GM12864 (cell line): Measurements from ENCODE around the gene PHF21A.

Experiments used
- DNase-seq: peaks from one replicate; pipeline ENCODE4 v3.0.0-alpha.2; 2011; ENCODE audit warnings: low read depth
- H3K4me3 ChIP-seq: 2 replicates; pipeline ENCODE4 v1.5.1; 2011; ENCODE audit warnings: mild to moderate bottlenecking, low read depth, low read length, control low read depth
- TF ChIP-seq, protein P1 (sequence below): IDR thresholded peaks from 2 replicates; pipeline ENCODE4 v1.5.1; 2011; ENCODE audit warnings: low read depth, mild to moderate bottlenecking, moderate library complexity, low read length, control low read depth, inconsistent platforms; ENCODE audit errors: missing control alignments

Gene PHF21A

DNA sequence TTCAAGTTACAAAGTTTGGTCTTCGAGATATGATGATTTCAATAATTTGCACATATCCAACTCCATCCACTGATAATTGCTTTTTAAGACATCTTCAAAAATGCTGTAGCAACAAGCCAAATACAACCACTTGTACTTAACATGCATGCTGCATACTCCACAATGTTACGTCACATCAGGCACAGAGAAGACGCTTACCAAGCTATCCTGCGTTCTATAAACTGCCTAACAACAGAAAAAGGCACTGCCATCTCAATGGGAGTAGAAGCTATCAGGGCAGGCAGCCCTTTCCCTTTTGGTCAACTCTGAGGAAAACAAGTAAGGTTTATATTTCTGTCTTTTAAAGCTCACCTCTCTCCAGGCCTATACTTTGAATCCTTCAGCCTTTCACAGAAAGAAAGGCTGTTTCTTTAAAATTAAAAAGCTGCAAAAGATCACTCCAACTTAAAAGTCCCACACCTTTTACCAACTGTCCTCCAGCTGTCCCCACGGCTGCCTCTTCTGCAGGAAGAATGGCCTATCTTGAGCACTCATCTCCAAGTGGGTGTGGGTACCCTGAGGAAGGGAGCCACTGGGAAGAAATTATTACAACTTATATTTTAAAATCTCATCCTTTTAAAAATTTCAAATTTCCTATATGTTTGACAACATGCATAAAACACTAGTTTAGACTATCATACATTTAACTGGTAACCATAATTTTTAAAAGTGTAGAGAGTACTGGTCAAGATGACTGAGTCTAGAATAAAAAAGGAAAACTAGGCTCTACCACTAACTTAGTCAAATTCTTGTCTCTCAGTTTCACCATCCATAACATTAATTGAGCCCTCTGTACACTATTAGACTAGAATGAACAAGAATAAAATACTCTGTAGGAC lies 14.5 kb downstream of the PHF21A start:
- DNase-seq: no peak
- TF ChIP-seq, protein P1, sequence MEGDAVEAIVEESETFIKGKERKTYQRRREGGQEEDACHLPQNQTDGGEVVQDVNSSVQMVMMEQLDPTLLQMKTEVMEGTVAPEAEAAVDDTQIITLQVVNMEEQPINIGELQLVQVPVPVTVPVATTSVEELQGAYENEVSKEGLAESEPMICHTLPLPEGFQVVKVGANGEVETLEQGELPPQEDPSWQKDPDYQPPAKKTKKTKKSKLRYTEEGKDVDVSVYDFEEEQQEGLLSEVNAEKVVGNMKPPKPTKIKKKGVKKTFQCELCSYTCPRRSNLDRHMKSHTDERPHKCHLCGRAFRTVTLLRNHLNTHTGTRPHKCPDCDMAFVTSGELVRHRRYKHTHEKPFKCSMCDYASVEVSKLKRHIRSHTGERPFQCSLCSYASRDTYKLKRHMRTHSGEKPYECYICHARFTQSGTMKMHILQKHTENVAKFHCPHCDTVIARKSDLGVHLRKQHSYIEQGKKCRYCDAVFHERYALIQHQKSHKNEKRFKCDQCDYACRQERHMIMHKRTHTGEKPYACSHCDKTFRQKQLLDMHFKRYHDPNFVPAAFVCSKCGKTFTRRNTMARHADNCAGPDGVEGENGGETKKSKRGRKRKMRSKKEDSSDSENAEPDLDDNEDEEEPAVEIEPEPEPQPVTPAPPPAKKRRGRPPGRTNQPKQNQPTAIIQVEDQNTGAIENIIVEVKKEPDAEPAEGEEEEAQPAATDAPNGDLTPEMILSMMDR: no peak
- H3K4me3 ChIP-seq: no peak overlapping the region

GRCh38 chr11:46105926-46106325 lies 15.3 kb downstream of the PHF21A start:
- no peak overlapping the region for H3K4me3 ChIP-seq
- TF ChIP-seq, protein P1: no peak
- no peak for DNase-seq

GRCh38 chr11:46105134-46105628 lies 16.1 kb downstream of the PHF21A start:
- no peak overlapping the region for H3K4me3 ChIP-seq
- no peak for DNase-seq
- TF ChIP-seq, protein P1: no peak

- no peak for DNase-seq
- TF ChIP-seq, protein P1: no peak
- no peak overlapping the region for H3K4me3 ChIP-seq
These were observed 18.4 kb downstream of the PHF21A start for GRCh38 chr11:46102843-46103242.

- H3K4me3 ChIP-seq: peak overlapping the region; percentile 20; the same call in 1 of the 2 replicates
- TF ChIP-seq, protein P1: no peak
- peak; percentile 40 for DNase-seq
These were observed 20.6 kb downstream of the PHF21A start for GRCh38 chr11:46100670-46101069.

- peak overlapping the region; percentile 20; the same call in 1 of the 2 replicates for H3K4me3 ChIP-seq
- DNase-seq: no peak
- TF ChIP-seq, protein P1: no peak
These were observed 21.3 kb downstream of the PHF21A start for GRCh38 chr11:46099963-46100316.

- TF ChIP-seq, protein P1: no peak
- DNase-seq: no peak
- no peak overlapping the region for H3K4me3 ChIP-seq
These were observed 30.9 kb downstream of the PHF21A start for GRCh38 chr11:46090375-46090774.
